Measurements from ENCODE around the gene PAQR9.

GRCh38 chr3:142998439-142998838 is 35.0 kb upstream of the PAQR9 start:
- TF ChIP-seq CTCF (IDR thresholded peaks at IDR 0.05) (no peak), POLR2A (IDR thresholded peaks at IDR 0.05) (no peak)
